WERI-Rb-1 (cell line): ENCODE results near the gene SLC24A4.

Source experiments
- DNase-seq: peaks from one replicate; pipeline ENCODE4 v3.0.0-alpha.2; 2020
- H3K27ac ChIP-seq: fragments of 250-450 bp; sonication (Bioruptor Pico); 2 replicates; pipeline ENCODE4 v1.5.1; 2020; ENCODE audit warnings: mild to moderate bottlenecking, moderate library complexity
- H3K27me3 ChIP-seq: fragments of 250-450 bp; sonication (Bioruptor Pico); 2 replicates; pipeline ENCODE4 v1.5.1; 2021; ENCODE audit warnings: mild to moderate bottlenecking, low read depth, moderate library complexity; ENCODE audit not compliant: insufficient read depth, severe bottlenecking
- H3K36me3 ChIP-seq: fragments of 250-450 bp; sonication (Bioruptor Pico); 2 replicates; pipeline ENCODE4 v1.5.1; 2020; ENCODE audit warnings: mild to moderate bottlenecking, moderate library complexity
- H3K4me3 ChIP-seq: 2 replicates; pipeline ENCODE4 v1.5.1; 2011; ENCODE audit warnings: low read depth, mild to moderate bottlenecking, control low read depth, low read length
- H3K9me3 ChIP-seq: fragments of 250-450 bp; sonication (Bioruptor Pico); 2 replicates; pipeline ENCODE4 v1.5.1; 2021; ENCODE audit warnings: mild to moderate bottlenecking, moderate library complexity; ENCODE audit not compliant: severe bottlenecking
- TF ChIP-seq, protein P1 (sequence below): IDR thresholded peaks from 2 replicates; pipeline ENCODE4 v1.5.1; 2011; ENCODE audit warnings: low read depth, mild to moderate bottlenecking, control low read depth, inconsistent platforms, low read length

The SLC24A4 gene

GRCh38 chr14:92487513-92488133, 164.7 kb downstream of the SLC24A4 start:
- H3K27me3 ChIP-seq: no peaks in the 10 kb centered on the region
- TF ChIP-seq, protein P1, sequence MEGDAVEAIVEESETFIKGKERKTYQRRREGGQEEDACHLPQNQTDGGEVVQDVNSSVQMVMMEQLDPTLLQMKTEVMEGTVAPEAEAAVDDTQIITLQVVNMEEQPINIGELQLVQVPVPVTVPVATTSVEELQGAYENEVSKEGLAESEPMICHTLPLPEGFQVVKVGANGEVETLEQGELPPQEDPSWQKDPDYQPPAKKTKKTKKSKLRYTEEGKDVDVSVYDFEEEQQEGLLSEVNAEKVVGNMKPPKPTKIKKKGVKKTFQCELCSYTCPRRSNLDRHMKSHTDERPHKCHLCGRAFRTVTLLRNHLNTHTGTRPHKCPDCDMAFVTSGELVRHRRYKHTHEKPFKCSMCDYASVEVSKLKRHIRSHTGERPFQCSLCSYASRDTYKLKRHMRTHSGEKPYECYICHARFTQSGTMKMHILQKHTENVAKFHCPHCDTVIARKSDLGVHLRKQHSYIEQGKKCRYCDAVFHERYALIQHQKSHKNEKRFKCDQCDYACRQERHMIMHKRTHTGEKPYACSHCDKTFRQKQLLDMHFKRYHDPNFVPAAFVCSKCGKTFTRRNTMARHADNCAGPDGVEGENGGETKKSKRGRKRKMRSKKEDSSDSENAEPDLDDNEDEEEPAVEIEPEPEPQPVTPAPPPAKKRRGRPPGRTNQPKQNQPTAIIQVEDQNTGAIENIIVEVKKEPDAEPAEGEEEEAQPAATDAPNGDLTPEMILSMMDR: no peak
- DNase-seq: no peak
- no peaks in the 10 kb centered on the region for H3K9me3 ChIP-seq
- no peaks in the 10 kb centered on the region for H3K36me3 ChIP-seq
- H3K27ac ChIP-seq: no peak overlapping the region
- no peak overlapping the region for H3K4me3 ChIP-seq

DNA sequence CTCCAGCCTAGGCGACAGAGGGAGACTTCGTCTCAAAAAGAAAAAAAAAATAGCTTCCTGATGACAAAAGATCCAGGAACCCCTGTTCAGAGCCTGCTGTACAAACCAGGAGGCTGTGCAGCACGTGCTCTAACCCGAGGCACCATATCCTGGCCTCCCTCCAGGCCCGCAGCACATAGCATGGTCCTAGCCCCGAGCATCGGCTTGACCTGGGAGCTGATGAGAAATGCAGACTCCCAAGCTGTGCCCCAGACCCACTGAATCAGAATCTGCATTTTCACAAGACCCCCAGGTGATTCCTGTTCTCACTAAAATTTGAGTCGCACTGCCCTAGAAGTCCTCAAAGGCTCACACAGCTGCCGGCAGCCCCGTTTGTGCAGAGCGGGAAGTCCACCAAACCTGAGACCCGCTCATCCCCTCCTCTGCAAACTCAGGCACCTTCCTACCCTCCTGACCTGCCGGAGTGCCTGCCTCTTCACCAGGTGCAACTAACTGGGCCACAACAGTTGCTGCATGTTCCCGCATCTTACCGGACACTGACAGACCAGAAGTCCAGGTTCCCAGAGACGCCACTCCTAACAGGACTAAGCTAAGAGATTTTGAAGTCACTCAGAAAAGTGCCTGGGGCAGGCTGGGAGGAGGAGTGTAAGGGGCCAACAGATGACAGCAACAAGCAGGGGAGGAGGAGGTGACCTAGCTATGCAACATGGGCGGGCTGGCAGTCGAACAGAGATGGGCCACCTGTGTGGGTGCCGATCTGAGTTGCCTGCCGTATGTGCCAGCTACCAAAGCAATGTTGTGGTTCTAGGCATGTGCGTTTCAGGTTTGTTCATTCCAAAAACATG, 166.7 kb downstream of the SLC24A4 start:
- DNase-seq: no peak
- no peaks in the 10 kb centered on the region for H3K27me3 ChIP-seq
- H3K36me3 ChIP-seq: no peaks in the 10 kb centered on the region
- no peak overlapping the region for H3K27ac ChIP-seq
- TF ChIP-seq, protein P1: no peak
- no peaks in the 10 kb centered on the region for H3K9me3 ChIP-seq
- no peak overlapping the region for H3K4me3 ChIP-seq

GRCh38 chr14:92490239-92490959, 167.4 kb downstream of the SLC24A4 start:
- TF ChIP-seq, protein P1: no peak
- Histone ChIP-seq H3K36me3 (no peaks in the 10 kb centered on the region), H3K4me3 (no peak overlapping the region), H3K27ac (no peak overlapping the region), H3K27me3 (no peaks in the 10 kb centered on the region), H3K9me3 (no peaks in the 10 kb centered on the region)
- DNase-seq: no peak

DNA sequence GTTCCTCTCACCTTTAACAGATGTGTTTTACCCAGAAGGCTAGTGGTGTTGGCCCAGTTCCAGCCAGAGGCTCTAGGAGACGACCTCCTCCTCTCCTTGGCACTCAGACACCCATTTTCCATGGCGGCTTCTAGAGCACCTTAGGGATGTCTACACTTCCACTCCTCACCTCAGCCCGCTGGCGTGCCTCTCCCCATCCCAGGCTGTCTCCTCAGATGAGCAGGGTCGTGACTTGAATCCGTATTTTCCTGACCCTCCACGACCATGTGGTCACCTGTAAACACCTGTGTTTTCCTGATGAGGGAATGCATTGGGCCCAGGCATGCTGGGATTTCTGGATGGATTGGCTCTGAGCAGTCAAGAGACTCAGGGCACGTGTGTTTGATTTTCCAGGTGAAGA, 168.8 kb downstream of the SLC24A4 start:
- TF ChIP-seq, protein P1: no peak
- no peaks in the 10 kb centered on the region for H3K9me3 ChIP-seq

DNA sequence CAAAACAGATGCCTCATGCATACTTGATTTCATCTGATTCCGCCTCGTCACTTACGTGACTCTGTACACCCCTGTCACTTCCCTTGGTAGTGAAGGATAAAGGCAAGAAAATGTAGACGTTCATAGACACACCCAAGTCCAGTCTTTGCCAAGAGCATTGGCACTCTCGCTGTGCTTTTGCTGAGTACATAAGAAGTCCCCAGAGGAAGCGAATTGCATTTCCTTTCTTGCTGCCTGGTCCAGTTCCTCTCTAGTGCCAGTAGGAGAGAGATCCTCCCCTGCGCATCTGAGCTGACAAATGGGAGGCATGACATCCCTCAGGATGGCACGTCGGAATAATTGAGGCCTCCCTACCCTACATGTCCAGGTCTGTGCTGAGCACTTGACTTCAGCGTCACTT, 169.3 kb downstream of the SLC24A4 start:
- Histone ChIP-seq H3K36me3 (no peaks in the 10 kb centered on the region), H3K27ac (no peak overlapping the region), H3K9me3 (no peaks in the 10 kb centered on the region), H3K4me3 (no peak overlapping the region), H3K27me3 (no peaks in the 10 kb centered on the region)
- TF ChIP-seq, protein P1: no peak
- no peak for DNase-seq

More for the DNA sequence above, 168.8 kb downstream of the SLC24A4 start:
- no peaks in the 10 kb centered on the region for H3K36me3 ChIP-seq
- no peaks in the 10 kb centered on the region for H3K27me3 ChIP-seq
- DNase-seq: no peak
- H3K27ac ChIP-seq: no peak overlapping the region
- H3K4me3 ChIP-seq: no peak overlapping the region
